ENCODE measurements around the gene CCDC160.

CCDC160 gene

GRCh38 chrX:134202561-134202960 lies 34.4 kb upstream of the CCDC160 start:
- H3K27me3 ChIP-seq (ENCODE audit: insufficient read depth, poor library complexity, severe bottlenecking) = no peaks in the 10 kb centered on the region
- no peak for TF ChIP-seq SPI1 (IDR thresholded peaks at IDR 0.05; ENCODE audit: borderline replicate concordance, low read depth)
- no peak for TF ChIP-seq GABPA (IDR thresholded peaks at IDR 0.05; ENCODE audit: low read depth)
- TF ChIP-seq POLR2AphosphoS5 (IDR thresholded peaks at IDR 0.05; ENCODE audit: low read depth) = no peak
- no peak for TF ChIP-seq CTCF (IDR thresholded peaks at IDR 0.05; ENCODE audit: insufficient read depth, low read length)
- no peak for TF ChIP-seq REST (IDR thresholded peaks at IDR 0.05; ENCODE audit: insufficient replicate concordance, low read depth)
- no peak overlapping the region for H3K27ac ChIP-seq (replicated peaks)
- H3K4me3 ChIP-seq (replicated peaks; ENCODE audit: insufficient read depth, low read length) = no peak overlapping the region
- DNase-seq (ENCODE audit: low read depth in 1 of 2, low spot score in 1 of 2) = no peak

- Histone ChIP-seq H3K4me3 (replicated peaks; ENCODE audit: insufficient read depth, low read length) (no peak overlapping the region), H3K27me3 (ENCODE audit: insufficient read depth, poor library complexity, severe bottlenecking) (no peaks in the 10 kb centered on the region), H3K27ac (replicated peaks) (no peak overlapping the region)
- DNase-seq (ENCODE audit: low read depth in 1 of 2, low spot score in 1 of 2) = no peak
- TF ChIP-seq GABPA (IDR thresholded peaks at IDR 0.05; ENCODE audit: low read depth) = no peak
- TF ChIP-seq POLR2AphosphoS5 (IDR thresholded peaks at IDR 0.05; ENCODE audit: low read depth) = no peak
- TF ChIP-seq CTCF (IDR thresholded peaks at IDR 0.05; ENCODE audit: insufficient read depth, low read length) = no peak
- no peak for TF ChIP-seq REST (IDR thresholded peaks at IDR 0.05; ENCODE audit: insufficient replicate concordance, low read depth)
- no peak for TF ChIP-seq SPI1 (IDR thresholded peaks at IDR 0.05; ENCODE audit: borderline replicate concordance, low read depth)
Observed at GRCh38 chrX:134206221-134206620, 30.8 kb upstream of the CCDC160 start.

GRCh38 chrX:134210465-134210864 lies 26.5 kb upstream of the CCDC160 start:
- TF ChIP-seq SPI1 (IDR thresholded peaks at IDR 0.05; ENCODE audit: borderline replicate concordance, low read depth) (no peak), GABPA (IDR thresholded peaks at IDR 0.05; ENCODE audit: low read depth) (no peak), POLR2AphosphoS5 (IDR thresholded peaks at IDR 0.05; ENCODE audit: low read depth) (no peak), CTCF (IDR thresholded peaks at IDR 0.05; ENCODE audit: insufficient read depth, low read length) (no peak), REST (IDR thresholded peaks at IDR 0.05; ENCODE audit: insufficient replicate concordance, low read depth) (no peak)
- Histone ChIP-seq H3K4me3 (replicated peaks; ENCODE audit: insufficient read depth, low read length) (no peak overlapping the region), H3K27ac (replicated peaks) (no peak overlapping the region), H3K27me3 (ENCODE audit: insufficient read depth, poor library complexity, severe bottlenecking) (no peaks in the 10 kb centered on the region)
- no peak for DNase-seq (ENCODE audit: low read depth in 1 of 2, low spot score in 1 of 2)
